Endodermal cell (in vitro differentiated cells): ENCODE measurements around the gene PTOV1. TPM values are rescaled to one million over a fixed set of nuclear protein-coding genes. Genes with fewer than 3 reads are reported as not detected.

Source experiments
- DNase-seq: peaks from one replicate; pipeline ENCODE4 v3.0.0-alpha.2; 2017
- H3K27ac ChIP-seq: 2 replicates; pipeline ENCODE4 v1.5.1; 2013; ENCODE audit warnings: mild to moderate bottlenecking, low read depth, low read length, moderate library complexity
- H3K27me3 ChIP-seq: 2 replicates; pipeline ENCODE4 v1.6.1; 2013; ENCODE audit warnings: mild to moderate bottlenecking, low read length, moderate library complexity; ENCODE audit not compliant: insufficient read depth, control insufficient read depth, poor library complexity, severe bottlenecking
- H3K36me3 ChIP-seq: 2 replicates; pipeline ENCODE4 v1.7.0; 2013; ENCODE audit warnings: mild to moderate bottlenecking, low read length, moderate library complexity; ENCODE audit not compliant: control insufficient read depth, insufficient read depth
- H3K4me1 ChIP-seq: one replicate; pipeline ENCODE4 v1.7.0; 2013; ENCODE audit warnings: low read length; ENCODE audit not compliant: control insufficient read depth, insufficient read depth
- H3K4me3 ChIP-seq: 2 replicates; pipeline ENCODE4 v1.5.1; 2013; ENCODE audit warnings: mild to moderate bottlenecking, low read length, moderate library complexity
- H3K9ac ChIP-seq: 2 replicates; pipeline ENCODE4 v1.6.1; 2013; ENCODE audit warnings: mild to moderate bottlenecking, low read length, moderate library complexity; ENCODE audit not compliant: poor library complexity, severe bottlenecking; ENCODE audit errors: extremely low read depth
- H3K9me3 ChIP-seq: 2 replicates; pipeline ENCODE4 v1.6.1; 2013; ENCODE audit warnings: mild to moderate bottlenecking, low read length, moderate library complexity; ENCODE audit not compliant: control insufficient read depth
- H3K27ac Mint-ChIP-seq: 2 replicates; pipeline ENCODE4 v1.8.0; 2020; ENCODE audit warnings: mixed read lengths
- H3K27me3 Mint-ChIP-seq: 2 replicates; pipeline ENCODE4 v1.8.0; 2021; ENCODE audit warnings: mild to moderate bottlenecking, mixed read lengths; ENCODE audit not compliant: insufficient read depth
- H3K36me3 Mint-ChIP-seq: 2 replicates; pipeline ENCODE4 v1.8.0; 2020; ENCODE audit warnings: low read depth, mixed read lengths
- H3K4me1 Mint-ChIP-seq: 2 replicates; pipeline ENCODE4 v1.8.0; 2020; ENCODE audit warnings: mixed read lengths
- H3K4me3 Mint-ChIP-seq: 2 replicates; pipeline ENCODE4 v1.8.0; 2020; ENCODE audit warnings: mild to moderate bottlenecking, moderate library complexity, mixed read lengths
- H3K9me3 Mint-ChIP-seq: 2 replicates; pipeline ENCODE4 v1.8.0; 2020; ENCODE audit warnings: mild to moderate bottlenecking, mixed read lengths
- CTCF ChIP-seq: fragments of 200-600 bp; sonication (generic); conservative IDR thresholded peaks from 2 replicates; pipeline ENCODE4 v1.5.0; 2021; ENCODE audit warnings: antibody characterized with exemption, mild to moderate bottlenecking
- WGBS, 2 experiments: methylation state at CpG; one replicate each; pipeline versions ENCODE4 v1.1.5 to v1.1.7; 2013; ENCODE audit warnings: missing lambda C conversion rate in 2 of 2, mixed read lengths in 1 of 2; ENCODE audit not compliant: insufficient coverage in 1 of 2, insufficient read length in 1 of 2; 5-methylcytosine and 5-hydroxymethylcytosine counted together
- total RNA-seq, 2 donors: library from RNA; stranded (reverse); fragmentation: NEBNext Ultra II Directional in 1 of 2; extraction: Animal tissue kit (Norgen Biotek cat#: 25700) in 1 of 2; gene quantifications; 2 replicates in 1 of 2; 3 replicates in 1 of 2; pipeline ENCODE4 v1.2.1, GENCODE V29; 2021

Gene PTOV1
- total RNA-seq, 2 donors from 2014 or later: 279 to 287 TPM

GRCh38 chr19:49880162-49880869 is 29.4 kb downstream of the PTOV1 start:
- Mint-ChIP-seq H3K4me1 (peaks cover 5% of the 10 kb centered on the region), H3K4me3 (no peak overlapping the region), H3K9me3 (no peaks in the 10 kb centered on the region), H3K27ac (no peak overlapping the region), H3K36me3 (peaks cover 60% of the 10 kb centered on the region), H3K27me3 (no peaks in the 10 kb centered on the region)
- Histone ChIP-seq H3K36me3 (peaks cover 52% of the 10 kb centered on the region), H3K9ac (no peak overlapping the region), H3K27ac (no peak overlapping the region), H3K4me1 (no peaks in the 10 kb centered on the region), H3K4me3 (no peak overlapping the region), H3K9me3 (no peaks in the 10 kb centered on the region), H3K27me3 (no peaks in the 10 kb centered on the region)
- no peak for TF ChIP-seq CTCF
- DNase-seq: no peak
- WGBS, 2 experiments: 92 to 95% methylated on average over 10 of the region's 10 CpGs

- no peaks in the 10 kb centered on the region for H3K9me3 ChIP-seq
- no peak for TF ChIP-seq CTCF
- no peaks in the 10 kb centered on the region for H3K27me3 ChIP-seq
- Mint-ChIP-seq H3K4me1 (peaks cover 3% of the 10 kb centered on the region), H3K4me3 (no peak overlapping the region), H3K27ac (no peak overlapping the region), H3K36me3 (peaks cover 65% of the 10 kb centered on the region), H3K9me3 (no peaks in the 10 kb centered on the region), H3K27me3 (no peaks in the 10 kb centered on the region)
- DNase-seq: no peak
- no peak overlapping the region for H3K4me3 ChIP-seq
- WGBS, 2 experiments: 96 to 99% methylated on average over 10 to 17 of the region's 17 CpGs
- H3K9ac ChIP-seq: no peak overlapping the region
- no peak overlapping the region for H3K27ac ChIP-seq
- H3K36me3 ChIP-seq: peaks cover 54% of the 10 kb centered on the region
- H3K4me1 ChIP-seq: no peaks in the 10 kb centered on the region
Observed at GRCh38 chr19:49881186-49881585, 30.2 kb downstream of the PTOV1 start.

GRCh38 chr19:49881672-49882394 is 30.9 kb downstream of the PTOV1 start:
- Histone ChIP-seq H3K4me3 (no peak overlapping the region), H3K9ac (no peak overlapping the region), H3K36me3 (peaks cover 57% of the 10 kb centered on the region), H3K27me3 (no peaks in the 10 kb centered on the region), H3K4me1 (no peaks in the 10 kb centered on the region), H3K27ac (no peak overlapping the region), H3K9me3 (no peaks in the 10 kb centered on the region)
- no peak overlapping the region for H3K4me3 Mint-ChIP-seq
- no peak overlapping the region for H3K27ac Mint-ChIP-seq
- no peaks in the 10 kb centered on the region for H3K9me3 Mint-ChIP-seq
- H3K36me3 Mint-ChIP-seq: peaks cover 69% of the 10 kb centered on the region
- no peaks in the 10 kb centered on the region for H3K27me3 Mint-ChIP-seq
- peak; percentile 85 for DNase-seq
- H3K4me1 Mint-ChIP-seq: peaks cover 3% of the 10 kb centered on the region
- 93 to 94% methylated on average over 17 to 31 of the region's 31 CpGs for WGBS, 2 experiments
- TF ChIP-seq CTCF: no peak
